GM12873 (cell line): ENCODE results near the gene PFKP.

Experiments
- TF ChIP-seq, protein P1 (sequence below): IDR thresholded peaks from 2 replicates; pipeline ENCODE4 v1.5.1; 2012; ENCODE audit warnings: low read depth, mild to moderate bottlenecking, moderate library complexity, low read length, control low read depth; ENCODE audit not compliant: insufficient read depth; ENCODE audit errors: missing control alignments

PFKP gene

DNA sequence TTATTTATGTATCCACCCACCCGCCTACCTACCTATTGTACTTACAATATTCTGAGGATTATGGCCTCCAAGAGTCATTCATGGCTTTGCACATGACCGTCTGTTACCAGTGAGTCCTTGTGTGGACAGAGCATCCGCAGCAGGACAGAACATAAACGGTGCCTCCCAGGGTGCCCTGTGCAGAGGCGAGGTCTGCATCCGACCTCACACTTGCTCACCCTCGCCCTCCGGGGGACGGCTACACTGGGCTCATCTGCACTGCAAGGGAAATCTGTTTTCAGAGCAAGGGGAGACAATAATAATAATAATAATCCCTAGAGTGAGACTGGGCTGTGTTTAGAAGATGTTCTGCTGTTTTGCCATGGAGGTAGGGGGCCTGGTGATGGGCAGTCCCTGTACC, 29.8 kb downstream of the PFKP start:
- TF ChIP-seq, protein P1, sequence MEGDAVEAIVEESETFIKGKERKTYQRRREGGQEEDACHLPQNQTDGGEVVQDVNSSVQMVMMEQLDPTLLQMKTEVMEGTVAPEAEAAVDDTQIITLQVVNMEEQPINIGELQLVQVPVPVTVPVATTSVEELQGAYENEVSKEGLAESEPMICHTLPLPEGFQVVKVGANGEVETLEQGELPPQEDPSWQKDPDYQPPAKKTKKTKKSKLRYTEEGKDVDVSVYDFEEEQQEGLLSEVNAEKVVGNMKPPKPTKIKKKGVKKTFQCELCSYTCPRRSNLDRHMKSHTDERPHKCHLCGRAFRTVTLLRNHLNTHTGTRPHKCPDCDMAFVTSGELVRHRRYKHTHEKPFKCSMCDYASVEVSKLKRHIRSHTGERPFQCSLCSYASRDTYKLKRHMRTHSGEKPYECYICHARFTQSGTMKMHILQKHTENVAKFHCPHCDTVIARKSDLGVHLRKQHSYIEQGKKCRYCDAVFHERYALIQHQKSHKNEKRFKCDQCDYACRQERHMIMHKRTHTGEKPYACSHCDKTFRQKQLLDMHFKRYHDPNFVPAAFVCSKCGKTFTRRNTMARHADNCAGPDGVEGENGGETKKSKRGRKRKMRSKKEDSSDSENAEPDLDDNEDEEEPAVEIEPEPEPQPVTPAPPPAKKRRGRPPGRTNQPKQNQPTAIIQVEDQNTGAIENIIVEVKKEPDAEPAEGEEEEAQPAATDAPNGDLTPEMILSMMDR, result no peak

DNA sequence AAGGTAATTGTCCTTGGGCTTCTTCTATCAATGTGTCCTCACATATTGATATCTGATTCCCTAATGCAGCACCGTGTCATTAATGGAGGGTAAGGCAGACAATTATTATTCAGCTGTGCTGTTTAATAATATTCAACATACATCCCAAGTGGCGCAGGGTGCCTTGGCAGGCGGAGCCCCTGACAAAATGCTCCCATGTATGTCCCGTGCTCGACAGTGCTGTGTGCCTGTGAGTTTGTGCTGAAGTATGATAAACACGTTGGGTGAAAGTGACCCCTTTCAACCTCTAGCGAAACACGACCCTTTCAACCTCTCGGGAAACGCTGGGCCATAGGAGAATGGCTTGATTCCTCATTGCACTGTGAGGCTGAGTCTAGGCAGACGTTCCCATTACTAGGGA, 31.3 kb downstream of the PFKP start:
- TF ChIP-seq, protein P1, result no peak

DNA sequence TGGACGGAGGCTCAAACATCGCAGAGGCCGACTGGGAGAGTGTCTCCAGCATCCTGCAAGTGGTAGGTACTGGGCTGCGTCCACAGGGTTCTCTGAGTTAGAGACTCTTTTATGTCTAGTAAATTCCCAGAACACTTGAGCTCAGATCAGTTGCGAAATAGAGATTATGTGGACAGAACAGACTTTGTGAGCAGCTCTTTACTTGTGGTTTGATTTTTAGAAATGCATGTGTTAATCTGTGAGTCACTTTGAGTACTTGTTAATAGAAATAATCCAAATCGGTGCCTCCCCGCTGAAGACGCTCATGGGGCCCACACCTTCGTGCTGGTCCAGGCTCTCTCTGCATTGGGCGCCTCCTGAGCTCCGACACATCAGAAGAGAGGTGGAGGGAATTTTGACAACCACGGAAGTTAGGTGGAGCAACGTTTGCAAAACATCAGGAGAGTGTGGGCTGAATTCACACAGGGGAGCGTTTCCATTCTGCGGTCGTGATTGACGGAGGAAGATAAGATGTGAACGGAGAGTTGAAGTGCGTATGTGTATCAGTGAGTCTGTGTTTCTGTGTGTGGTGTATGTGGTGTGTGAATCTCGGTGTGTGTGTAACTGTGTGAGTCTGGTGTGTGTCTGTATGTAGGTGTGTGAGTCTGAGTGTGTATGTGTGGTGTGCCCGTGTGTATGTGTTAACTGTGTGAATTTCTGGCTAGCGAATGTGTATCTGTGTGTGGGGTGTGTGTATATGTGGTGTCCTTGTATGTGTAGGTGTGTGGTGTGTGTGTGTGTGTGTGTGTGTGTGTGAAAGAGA, 32.1 kb downstream of the PFKP start:
- TF ChIP-seq, protein P1, result no peak

GRCh38 chr10:3100093-3100792, 32.9 kb downstream of the PFKP start:
- TF ChIP-seq, protein P1, result no peak

DNA sequence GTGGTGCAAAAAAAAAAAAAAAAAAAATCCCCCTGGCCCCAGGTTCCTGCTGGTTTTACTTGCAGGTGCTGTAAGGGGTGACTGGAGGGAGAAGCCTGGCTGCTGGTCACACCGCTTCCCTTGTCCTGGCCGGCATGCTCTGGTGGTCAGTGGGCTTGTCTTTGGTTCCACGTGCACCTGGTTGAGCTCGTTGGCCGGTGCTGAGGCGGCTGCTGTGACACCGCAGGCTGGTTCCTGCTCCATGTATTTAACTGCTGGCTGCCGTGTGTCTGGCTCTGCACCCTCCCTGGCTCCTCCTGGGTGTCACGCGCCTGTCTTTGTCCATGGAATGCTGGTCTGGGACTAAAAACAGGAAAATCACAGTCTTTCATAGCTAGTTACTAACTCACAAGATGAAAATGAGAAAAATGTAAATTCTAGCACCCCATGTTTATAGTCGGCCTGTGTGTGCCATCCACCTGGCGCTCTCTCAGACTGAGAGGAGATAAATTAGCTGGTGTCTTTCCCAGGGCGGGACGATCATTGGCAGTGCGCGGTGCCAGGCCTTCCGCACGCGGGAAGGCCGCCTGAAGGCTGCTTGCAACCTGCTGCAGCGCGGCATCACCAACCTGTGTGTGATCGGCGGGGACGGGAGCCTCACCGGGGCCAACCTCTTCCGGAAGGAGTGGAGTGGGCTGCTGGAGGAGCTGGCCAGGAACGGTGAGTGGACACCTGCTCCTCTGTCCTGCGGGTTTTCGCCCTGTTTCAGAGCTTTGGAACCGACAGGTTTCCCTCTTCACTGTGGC, 33.7 kb downstream of the PFKP start:
- TF ChIP-seq, protein P1, result no peak

DNA sequence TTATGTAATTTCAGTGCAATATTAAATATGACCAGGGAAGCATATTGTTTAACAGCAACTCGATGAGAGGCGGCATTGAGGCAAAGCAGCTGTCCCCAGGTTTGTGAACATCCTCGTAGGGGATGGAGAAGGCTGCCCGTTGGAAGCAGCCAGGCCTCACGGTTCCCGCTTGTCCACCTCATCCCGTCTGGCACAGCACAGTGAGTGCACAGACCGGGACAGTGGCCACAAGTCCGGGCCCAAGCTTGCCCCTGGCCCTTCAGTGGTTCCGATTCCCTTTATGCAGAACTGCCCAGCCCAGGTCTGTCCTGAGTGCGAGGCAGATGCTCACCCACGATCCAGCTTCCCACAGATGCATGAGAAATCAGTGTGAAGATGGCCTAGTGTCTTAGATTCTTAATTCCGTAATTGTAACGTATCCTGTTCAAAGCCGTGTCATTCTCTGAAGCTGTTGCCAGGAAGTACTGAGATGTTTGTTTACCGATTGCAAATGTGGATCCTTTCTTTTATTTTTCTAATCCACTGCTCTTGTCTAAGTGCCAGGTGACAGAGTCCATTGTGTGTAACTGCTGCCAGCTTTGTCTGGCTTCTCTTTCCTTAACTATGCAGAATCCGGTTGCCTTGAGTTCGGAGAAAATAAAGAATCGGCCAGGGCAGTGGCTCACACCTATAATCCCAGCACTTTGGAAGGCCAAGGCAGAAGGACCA, 35.5 kb downstream of the PFKP start:
- TF ChIP-seq, protein P1, result no peak
